K562 (cell line): ENCODE results near the gene ROPN1L. TPM values are rescaled to one million over a fixed set of nuclear protein-coding genes. Genes with fewer than 3 reads are reported as not detected.
A peak's percentile ranks its signal among the peaks of the same experiment; 100 is the strongest.

Experiments used
- CCNT2 ChIP-seq: IDR thresholded peaks from 2 replicates; pipeline ENCODE4 v1.6.1; 2011; ENCODE audit warnings: borderline replicate concordance, low read depth, mild to moderate bottlenecking, moderate library complexity, mixed read lengths, low read length; ENCODE audit not compliant: insufficient read length; ENCODE audit errors: extremely low read depth
- EZH2 ChIP-seq: IDR thresholded peaks from 2 replicates; pipeline ENCODE4 v1.6.1; 2012; ENCODE audit warnings: low read depth, mild to moderate bottlenecking, inconsistent platforms, low read length, borderline replicate concordance
- FOXM1 ChIP-seq, 2 experiments: fragments of 450-650 bp in 1 of 2; sonication (generic) in 1 of 2; formaldehyde crosslinking in 1 of 2; IDR thresholded peaks; 2 replicates each; pipeline versions ENCODE4 v1.6.1 to v1.9.0; 2017 to 2022; ENCODE audit warnings: low read depth in 2 of 2, mild to moderate bottlenecking in 2 of 2, missing genetic modification reagents in 1 of 2, moderate library complexity in 1 of 2
- HNRNPL ChIP-seq: fragments of 200-400 bp; formaldehyde crosslinking; IDR thresholded peaks from 2 replicates; pipeline ENCODE4 v1.6.1; 2017; ENCODE audit warnings: low read depth, mild to moderate bottlenecking, low read length
- LCOR ChIP-seq: sonication (generic); formaldehyde crosslinking; IDR thresholded peaks from 2 replicates; pipeline ENCODE4 v1.8.0; 2022; ENCODE audit warnings: mild to moderate bottlenecking, missing genetic modification reagents
- PBX2 ChIP-seq, 2 experiments: IDR thresholded peaks in 1 of 2; conservative IDR thresholded peaks in 1 of 2; 2 replicates each; pipeline ENCODE4 v1.6.1; 2016; ENCODE audit warnings: low read depth in 2 of 2, mild to moderate bottlenecking in 1 of 2, missing compliant biosample characterization in 1 of 2, missing genetic modification characterization in 1 of 2, moderate library complexity in 1 of 2
- POLR2G ChIP-seq: fragments of 200-400 bp; formaldehyde crosslinking; IDR thresholded peaks from 2 replicates; pipeline ENCODE4 v1.6.1; 2017; ENCODE audit warnings: low read depth, mild to moderate bottlenecking, antibody characterized with exemption, low read length, moderate library complexity
- POLR2H ChIP-seq: IDR thresholded peaks from 2 replicates; pipeline ENCODE4 v1.6.1; 2016; ENCODE audit warnings: missing genetic modification characterization, low read depth, mild to moderate bottlenecking, control low read depth, missing compliant biosample characterization, moderate library complexity
- SMAD3 ChIP-seq: fragments of 450-650 bp; formaldehyde crosslinking; conservative IDR thresholded peaks from 2 replicates; pipeline ENCODE4 v1.4.0; 2020; ENCODE audit warnings: mild to moderate bottlenecking
- STAT6 ChIP-seq: sonication (generic); formaldehyde crosslinking; IDR thresholded peaks from 2 replicates; pipeline ENCODE4 v1.8.1; 2023; ENCODE audit warnings: mild to moderate bottlenecking, missing genetic modification reagents
- TCF7L2 ChIP-seq: fragments of 150-350 bp; IDR thresholded peaks from 2 replicates; pipeline ENCODE4 v1.6.1; 2016; ENCODE audit warnings: low read depth, mild to moderate bottlenecking, low read length, moderate library complexity
- ZBTB11 ChIP-seq, 3 experiments: fragments of 200-800 bp in 1 of 3; fragments of 250-450 bp in 1 of 3; fragments of 450-650 bp in 1 of 3; sonication (Bioruptor Pico) in 1 of 3; sonication (Bioruptor generic) in 1 of 3; formaldehyde crosslinking in 1 of 3; IDR thresholded peaks; 2 replicates each; pipeline versions ENCODE4 v1.6.1 to v1.8.0; 2016 to 2022; ENCODE audit warnings: mild to moderate bottlenecking in 2 of 3, missing genetic modification characterization in 2 of 3, missing compliant biosample characterization in 1 of 3, moderate library complexity in 1 of 3
- ZNF143 ChIP-seq: sonication (generic); formaldehyde crosslinking; IDR thresholded peaks from 2 replicates; pipeline ENCODE4 v1.9.0; 2022; ENCODE audit warnings: mild to moderate bottlenecking, missing genetic modification reagents
- ZNF695 ChIP-seq: fragments of 450-650 bp; formaldehyde crosslinking; IDR thresholded peaks from 2 replicates; pipeline ENCODE4 v1.4.0; 2020; ENCODE audit warnings: mild to moderate bottlenecking, moderate library complexity
- polyA plus RNA-seq, 8 experiments: library from polyadenylated mRNA; depleted of rRNA in 4 of 8; stranded (reverse) in 5 of 8; unstranded in 3 of 8; fragments of >200 nt; fragmentation: Nextera tagmentation in 2 of 8; fragmentation: Illumina TruSeq in 1 of 8; extraction: Ambion mirVana in 2 of 8; extraction: Trizol in 1 of 8; gene quantifications; 2 replicates each; pipeline versions ENCODE4 v1.2.1 to v1.2.3, GENCODE V29; 2011 to 2014; ENCODE audit warnings: inconsistent platforms in 1 of 8, missing spikeins in 1 of 8
- total RNA-seq, 7 experiments: library from RNA; depleted of rRNA in 6 of 7; stranded (reverse); fragments of >200 nt in 6 of 7; fragmentation: Illumina TruSeq in 2 of 7; extraction: Trizol in 2 of 7; gene quantifications; 2 replicates each; pipeline versions ENCODE4 v1.2.1 to v1.2.3, GENCODE V29; 2011 to 2021; ENCODE audit warnings: low replicate concordance in 1 of 7

ROPN1L gene
- total and polyA plus RNA-seq, 9 of the 15 experiments (the other 6 are each of a cell fraction or from before 2014, with no cell fraction given) = 0.04 to 0.85 (median 0.24) TPM; not detected in 3

- TF ChIP-seq ZBTB11 (CRISPR knock-in tag; IDR thresholded peaks at IDR 0.05) = no peak
- TF ChIP-seq STAT6 = no peak
- peak; percentile 45; the same call in 1 of the 2 replicates for TF ChIP-seq SMAD3
- no peak for TF ChIP-seq EZH2
- TF ChIP-seq POLR2H (tag) = 0 out of 2 replicates have a peak, but pooled peaks have one; percentile 41
- peak; percentile 45 for TF ChIP-seq FOXM1 (IDR thresholded peaks at IDR 0.05; ENCODE audit: low read depth)
- peak; percentile 83; the same call in 1 of the 2 replicates for TF ChIP-seq FOXM1 (CRISPR knock-in tag; IDR thresholded peaks at IDR 0.05; ENCODE audit: low read depth)
- TF ChIP-seq ZNF143 (CRISPR knock-in tag) = no peak
- TF ChIP-seq LCOR = peak; percentile 72; the same call in 1 of the 2 replicates
- TF ChIP-seq POLR2G = peak; percentile 94
- peak; percentile 67 for TF ChIP-seq PBX2 (CRISPR knock-in tag; IDR thresholded peaks at IDR 0.05; ENCODE audit: low read depth)
- peak; percentile 95 for TF ChIP-seq PBX2 (tag; conservative IDR thresholded peaks at IDR 0.05; ENCODE audit: low read depth)
- no peak for TF ChIP-seq ZNF695 (CRISPR knock-in tag)
- no peak for TF ChIP-seq HNRNPL
- TF ChIP-seq CCNT2 = peak; percentile 77
- TF ChIP-seq TCF7L2 = no peak
These were observed at the start of gene ROPN1L (continued) for GRCh38 chr5:10441083-10441991.
